NCI-H146 (cell line): ENCODE data around the gene CA5A.
"Not testable (repeated sequence)": the region's sequence is repeated elsewhere in the genome, so short reads cannot be mapped to it uniquely, and the experiment has no call there.

Source experiments
- DNase-seq: peaks from one replicate; lab custom pipeline; 2025; lab: John Stamatoyannopoulos, UW

Gene CA5A

DNA sequence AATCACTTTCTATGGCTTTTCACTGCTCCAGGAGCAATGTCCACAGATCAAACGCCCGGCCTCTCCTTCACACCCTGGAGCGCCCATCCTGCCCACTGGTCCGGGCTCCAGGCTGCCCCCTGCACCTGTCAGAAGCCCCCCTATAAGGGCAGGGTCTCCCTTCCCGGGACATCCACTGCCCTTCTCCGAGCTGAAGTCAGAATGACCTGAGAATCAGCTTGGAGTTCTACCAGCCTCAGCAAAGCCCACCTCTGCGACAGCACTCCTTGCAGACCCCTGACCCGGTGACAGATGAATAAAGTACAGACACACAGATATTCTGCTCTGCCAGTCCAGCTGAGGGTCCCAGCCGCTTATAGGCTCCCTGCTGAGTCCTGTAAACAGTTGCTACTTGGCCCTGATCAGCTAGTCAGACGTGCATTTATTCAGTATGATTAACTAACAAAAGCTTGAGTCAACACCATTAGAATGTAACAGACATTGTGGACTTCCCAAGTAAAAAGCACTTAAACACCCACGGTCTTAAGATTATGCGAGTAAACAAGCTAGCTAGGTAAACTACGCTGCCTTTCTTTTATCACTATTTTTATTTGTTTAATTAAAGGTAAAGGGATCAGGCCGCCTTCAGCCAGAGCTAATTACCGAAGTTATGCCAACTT is 71.9 kb downstream of the CA5A start:
- DNase-seq, result peak; percentile 13

DNA sequence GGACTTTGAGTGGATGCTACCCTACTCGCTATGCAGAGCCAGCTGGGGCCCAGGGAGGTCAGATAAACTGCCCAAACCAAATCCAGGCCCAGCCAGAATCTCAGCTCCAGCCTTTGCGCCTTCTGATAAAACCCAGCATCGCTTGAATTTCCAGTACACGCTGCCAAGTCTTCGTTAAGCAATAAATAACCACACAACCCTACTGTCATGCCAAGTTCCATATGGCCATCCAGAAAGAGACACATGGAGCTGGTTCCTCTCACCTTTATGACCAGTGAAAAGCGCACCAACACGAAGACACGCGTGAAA is 73.0 kb downstream of the CA5A start:
- DNase-seq, result not testable (repeated sequence)

DNA sequence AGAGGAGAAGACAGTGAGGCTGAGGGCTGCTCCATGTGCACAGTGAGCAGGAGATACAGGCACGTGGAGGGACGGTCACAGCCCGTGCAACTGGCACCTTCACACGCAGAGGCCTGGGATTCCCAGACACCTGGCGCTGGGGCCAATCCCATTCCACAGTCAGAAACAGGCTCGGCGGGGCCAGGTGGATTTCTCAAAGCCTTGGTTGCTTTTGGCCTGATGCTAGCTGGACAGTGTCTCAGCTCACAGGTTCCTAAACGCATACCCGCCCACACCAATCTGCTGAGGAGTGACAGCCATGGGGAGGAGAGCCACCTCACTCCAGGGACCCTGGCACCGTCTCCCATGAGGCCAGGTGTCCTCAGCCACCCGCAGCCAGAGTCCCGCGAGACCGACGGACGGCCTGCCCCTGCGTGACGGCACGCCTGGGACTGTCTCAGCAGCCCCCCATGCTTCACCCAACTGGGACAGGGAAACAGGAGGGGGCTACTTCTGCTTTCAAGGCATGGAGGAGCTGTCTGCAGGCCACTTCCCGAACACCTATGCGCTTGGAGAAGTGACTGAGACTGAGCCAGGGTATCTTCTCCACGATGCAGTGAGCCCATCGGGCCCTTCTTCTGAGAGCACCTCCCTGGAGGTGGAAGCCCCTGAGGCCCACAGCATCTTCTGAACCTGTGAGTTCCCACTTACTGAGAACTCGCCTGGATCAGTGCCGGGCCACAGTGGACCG is 73.6 kb downstream of the CA5A start:
- DNase-seq, result not testable (repeated sequence)

- DNase-seq, result not testable (repeated sequence)
Measured at GRCh38 chr16:87861300-87862099, 74.8 kb downstream of the CA5A start.

DNA sequence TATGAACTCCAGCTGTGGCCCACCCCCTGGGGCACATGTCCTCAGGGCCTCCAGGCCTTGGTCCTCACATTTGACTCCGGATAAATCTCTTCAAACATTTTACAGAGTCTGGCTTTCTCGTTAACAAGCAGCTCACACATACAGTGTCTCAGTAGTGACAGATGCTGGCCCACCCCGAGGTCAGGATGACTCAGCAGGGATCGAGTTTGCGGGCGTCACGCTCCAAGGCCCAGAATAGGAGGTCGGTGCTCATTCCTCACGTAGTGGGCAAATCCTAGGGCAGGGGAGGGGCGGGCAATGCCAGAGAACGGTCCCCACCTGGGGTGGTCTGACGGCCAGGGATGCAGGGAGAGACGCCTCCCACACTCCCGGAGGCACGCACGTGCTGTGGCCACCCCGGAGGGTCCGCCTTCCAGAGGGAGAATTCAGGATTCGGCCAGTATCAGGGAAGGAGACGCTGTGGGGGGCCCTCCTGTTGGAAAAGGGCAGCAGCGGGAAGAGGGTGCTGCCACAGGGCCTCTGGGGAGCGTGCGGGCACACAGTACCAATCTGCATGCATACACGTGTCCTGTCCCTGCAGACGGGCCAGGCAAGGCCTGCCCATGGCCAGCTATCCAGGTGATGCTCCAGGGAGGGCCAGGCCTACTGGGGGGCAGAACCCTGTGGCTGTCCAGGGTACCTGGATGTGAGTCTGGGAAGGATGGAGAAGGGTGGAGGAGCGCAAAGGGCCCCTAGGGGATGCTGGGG is 75.6 kb downstream of the CA5A start:
- peak; percentile 7 for DNase-seq

- not testable (repeated sequence) for DNase-seq
Measured at GRCh38 chr16:87858151-87858993, 78.0 kb downstream of the CA5A start.

GRCh38 chr16:87856791-87857228 is 79.5 kb downstream of the CA5A start:
- DNase-seq, result no peak

- no peak for DNase-seq
Measured at GRCh38 chr16:87855852-87856715, 80.2 kb downstream of the CA5A start.

- DNase-seq, result no peak
Measured at GRCh38 chr16:87854907-87855683, 81.2 kb downstream of the CA5A start.

- no peak for DNase-seq
Measured at GRCh38 chr16:87854053-87854906, 82.0 kb downstream of the CA5A start.

GRCh38 chr16:87853411-87854052 is 82.8 kb downstream of the CA5A start:
- no peak for DNase-seq

DNA sequence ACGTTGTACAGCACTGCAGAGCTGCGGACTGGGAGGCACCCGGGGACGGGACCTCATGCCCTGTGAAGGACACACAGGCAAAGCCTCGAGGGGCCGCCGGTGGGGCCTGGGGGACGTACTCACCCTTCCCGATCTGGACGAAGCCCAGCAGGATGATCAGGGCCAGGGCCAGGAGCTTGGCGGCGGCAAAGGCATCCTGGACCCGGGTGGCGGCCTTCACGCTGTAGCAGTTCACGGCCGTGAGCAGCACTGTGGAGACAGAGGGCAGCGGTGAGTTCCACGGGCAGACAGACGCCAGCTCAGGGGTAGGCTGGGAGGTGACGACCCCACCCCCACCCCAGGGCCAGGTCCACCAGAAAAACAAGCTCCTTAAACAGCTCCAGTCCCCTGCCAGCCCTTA is 84.7 kb downstream of the CA5A start:
- no peak for DNase-seq

DNA sequence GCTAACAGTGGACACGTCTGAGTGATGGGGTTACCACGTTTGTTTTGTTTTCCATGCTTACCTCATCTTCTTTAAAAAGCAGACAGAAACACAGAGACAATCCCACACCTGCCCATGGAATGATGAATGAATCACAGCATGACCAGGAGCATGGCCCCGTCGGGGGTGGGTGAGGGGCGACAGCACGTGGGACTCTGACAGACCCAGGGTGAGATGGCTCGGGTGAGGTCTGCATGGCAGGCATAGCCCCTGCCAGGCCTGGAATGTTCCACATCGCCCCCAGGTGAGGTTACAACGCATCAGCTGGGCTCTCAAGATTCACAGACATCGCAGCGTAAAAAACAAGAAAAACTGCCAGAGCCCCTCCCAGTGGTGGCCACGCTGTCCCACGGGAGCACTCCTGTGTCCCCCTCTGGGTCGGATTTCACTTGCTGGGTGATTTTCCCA is 85.2 kb downstream of the CA5A start:
- peak; percentile 6 for DNase-seq

GRCh38 chr16:87850009-87851006 is 86.0 kb downstream of the CA5A start:
- DNase-seq, result peak; percentile 5

DNA sequence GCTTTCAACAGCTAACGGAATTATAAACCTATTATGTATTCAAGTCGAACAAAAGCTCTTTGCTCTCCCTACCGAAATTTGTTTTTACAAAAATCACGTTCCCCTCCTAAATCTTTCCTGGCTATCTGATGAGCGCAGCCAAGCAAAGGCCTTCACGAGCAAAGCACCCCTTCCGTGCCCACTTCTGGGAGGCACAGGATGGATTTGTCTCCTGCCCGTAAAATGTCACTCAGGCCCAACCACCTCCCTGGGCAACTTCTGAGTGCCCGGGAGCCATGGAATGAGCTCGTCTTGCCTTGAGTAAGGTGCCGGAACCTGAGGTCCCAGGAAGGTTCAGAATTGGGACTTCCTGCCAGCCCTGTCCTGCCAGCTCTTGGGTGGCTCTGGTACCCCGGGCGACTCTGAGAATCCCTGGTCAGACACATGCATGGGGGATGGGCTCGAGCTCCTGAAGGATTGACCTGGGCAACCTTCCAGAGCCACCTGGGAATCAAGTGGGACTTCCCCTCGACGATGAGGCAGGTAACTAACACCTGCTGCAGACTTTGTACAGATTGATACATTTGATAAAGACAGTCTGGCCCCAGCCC is 86.8 kb downstream of the CA5A start:
- no peak for DNase-seq

- no peak for DNase-seq
Measured at GRCh38 chr16:87848676-87849345, 87.5 kb downstream of the CA5A start.
